ENCODE measurements around the gene DNM2.

The DNM2 gene

DNA sequence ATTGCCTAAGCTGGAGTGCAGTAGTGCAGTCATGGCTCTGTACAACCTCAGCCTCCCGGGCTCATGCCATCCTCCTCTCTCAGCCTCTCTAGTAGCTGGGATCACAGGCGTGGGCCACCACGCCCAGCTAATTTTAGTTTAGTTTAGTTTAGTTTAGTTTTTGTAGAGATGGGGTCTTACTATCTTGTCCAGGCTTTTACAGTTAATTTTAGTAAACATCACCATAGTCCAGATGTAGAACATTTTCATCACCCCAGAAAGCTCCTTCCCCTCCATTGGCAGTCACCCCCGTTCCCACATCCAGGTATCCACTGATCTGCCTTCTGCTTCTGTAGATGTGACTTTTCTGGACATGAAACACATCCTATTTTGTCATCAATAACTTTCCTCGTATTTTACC is 41.1 kb downstream of the DNM2 start:
- TF ChIP-seq, protein P1, sequence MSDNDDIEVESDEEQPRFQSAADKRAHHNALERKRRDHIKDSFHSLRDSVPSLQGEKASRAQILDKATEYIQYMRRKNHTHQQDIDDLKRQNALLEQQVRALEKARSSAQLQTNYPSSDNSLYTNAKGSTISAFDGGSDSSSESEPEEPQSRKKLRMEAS (IDR thresholded peaks at IDR 0.05; ENCODE audit: low read depth, low read length), result no peak
- no peak for TF ChIP-seq MYC (IDR thresholded peaks at IDR 0.05; ENCODE audit: low read depth, low read length)
- TF ChIP-seq, protein P2, sequence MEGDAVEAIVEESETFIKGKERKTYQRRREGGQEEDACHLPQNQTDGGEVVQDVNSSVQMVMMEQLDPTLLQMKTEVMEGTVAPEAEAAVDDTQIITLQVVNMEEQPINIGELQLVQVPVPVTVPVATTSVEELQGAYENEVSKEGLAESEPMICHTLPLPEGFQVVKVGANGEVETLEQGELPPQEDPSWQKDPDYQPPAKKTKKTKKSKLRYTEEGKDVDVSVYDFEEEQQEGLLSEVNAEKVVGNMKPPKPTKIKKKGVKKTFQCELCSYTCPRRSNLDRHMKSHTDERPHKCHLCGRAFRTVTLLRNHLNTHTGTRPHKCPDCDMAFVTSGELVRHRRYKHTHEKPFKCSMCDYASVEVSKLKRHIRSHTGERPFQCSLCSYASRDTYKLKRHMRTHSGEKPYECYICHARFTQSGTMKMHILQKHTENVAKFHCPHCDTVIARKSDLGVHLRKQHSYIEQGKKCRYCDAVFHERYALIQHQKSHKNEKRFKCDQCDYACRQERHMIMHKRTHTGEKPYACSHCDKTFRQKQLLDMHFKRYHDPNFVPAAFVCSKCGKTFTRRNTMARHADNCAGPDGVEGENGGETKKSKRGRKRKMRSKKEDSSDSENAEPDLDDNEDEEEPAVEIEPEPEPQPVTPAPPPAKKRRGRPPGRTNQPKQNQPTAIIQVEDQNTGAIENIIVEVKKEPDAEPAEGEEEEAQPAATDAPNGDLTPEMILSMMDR (IDR thresholded peaks at IDR 0.05; ENCODE audit: low read depth, low read length), result no peak
- TF ChIP-seq POLR2A (IDR thresholded peaks at IDR 0.05; ENCODE audit: extremely low read depth, insufficient read length), result no peak
- H3K4me3 ChIP-seq (ENCODE audit: low read depth, low read length), result peak overlapping the region; percentile 6
- DNase-seq (ENCODE audit: low read depth), result no peak

DNA sequence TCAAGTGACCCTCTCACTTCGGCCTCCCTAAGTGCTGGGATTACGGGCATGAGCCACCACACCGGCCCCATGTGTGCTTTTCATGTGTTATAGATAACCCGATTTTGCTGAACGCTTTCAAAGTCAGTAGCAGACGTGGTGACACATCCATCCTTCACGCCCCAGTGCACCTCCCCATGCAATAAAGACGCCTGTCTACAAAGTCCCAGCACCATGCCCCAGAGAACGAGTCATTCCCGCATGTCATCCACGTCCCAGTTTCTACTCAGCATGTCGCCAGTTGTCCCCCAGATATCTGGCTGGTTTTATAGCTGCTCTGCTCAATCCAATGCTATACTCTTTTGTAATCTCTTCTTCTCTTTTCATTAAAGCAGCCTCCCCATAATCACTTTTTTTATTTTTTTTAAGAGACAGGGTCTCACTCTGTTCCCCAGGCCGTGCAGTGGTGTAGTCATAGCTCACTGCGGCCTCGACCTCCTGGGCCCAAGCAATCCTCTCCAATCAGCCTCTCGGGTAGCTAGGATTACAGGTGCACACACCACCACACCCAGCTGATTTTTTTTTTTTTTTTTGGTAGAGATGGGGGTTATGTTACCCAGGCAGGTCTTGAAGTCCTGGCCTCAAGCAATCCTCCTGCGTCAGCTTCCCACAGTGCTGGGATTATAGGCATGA is 42.5 kb downstream of the DNM2 start:
- DNase-seq (ENCODE audit: low read depth), result peak; percentile 68
- TF ChIP-seq POLR2A (IDR thresholded peaks at IDR 0.05; ENCODE audit: extremely low read depth, insufficient read length), result no peak
- TF ChIP-seq, protein P1 (IDR thresholded peaks at IDR 0.05; ENCODE audit: low read depth, low read length), result no peak
- TF ChIP-seq MYC (IDR thresholded peaks at IDR 0.05; ENCODE audit: low read depth, low read length), result no peak; the same call in 1 of the 2 replicates
- TF ChIP-seq, protein P2 (IDR thresholded peaks at IDR 0.05; ENCODE audit: low read depth, low read length), result no peak
- H3K4me3 ChIP-seq (ENCODE audit: low read depth, low read length), result peak overlapping the region; percentile 32

DNA sequence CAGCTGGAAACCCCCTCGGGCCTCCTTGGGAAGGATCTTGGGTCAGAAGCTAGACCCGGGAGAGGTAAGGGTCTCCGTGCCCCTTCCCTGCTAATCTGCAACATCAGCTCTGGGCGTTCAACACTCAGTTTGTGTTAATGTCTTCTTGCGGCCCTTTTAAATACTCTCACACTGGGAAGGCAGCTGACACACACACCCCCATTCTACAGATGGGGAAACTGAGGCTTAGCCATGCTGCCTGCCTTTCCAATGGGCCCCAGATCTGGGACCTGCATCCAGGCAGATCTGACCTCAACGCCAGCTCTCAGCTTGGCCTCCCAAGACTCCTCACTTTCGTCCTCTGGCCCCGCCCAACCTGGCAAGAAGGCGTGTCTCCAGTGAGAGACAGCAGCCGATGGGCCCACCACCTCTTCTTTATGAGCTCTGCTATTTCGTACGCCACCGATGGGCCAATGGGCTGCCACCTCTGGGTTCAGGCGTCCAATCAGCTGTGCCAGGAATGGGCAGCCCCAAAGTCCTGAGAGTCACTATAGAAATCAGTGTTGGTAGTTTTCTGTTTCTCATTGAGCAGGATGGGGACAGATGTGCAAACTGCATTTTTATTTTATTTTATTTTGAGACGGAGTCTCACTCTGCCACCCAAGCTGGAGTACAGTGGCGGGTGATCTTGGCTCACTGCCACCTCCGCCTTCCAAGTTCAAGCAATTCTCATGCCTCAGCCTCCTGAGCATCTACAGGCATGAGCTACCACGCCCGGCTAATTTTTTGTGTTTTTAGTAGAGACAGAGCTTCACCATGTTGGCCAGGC is 43.8 kb downstream of the DNM2 start:
- TF ChIP-seq POLR2A (IDR thresholded peaks at IDR 0.05; ENCODE audit: extremely low read depth, insufficient read length) (no peak), MYC (IDR thresholded peaks at IDR 0.05; ENCODE audit: low read depth, low read length) (no peak)
- TF ChIP-seq, protein P2 (IDR thresholded peaks at IDR 0.05; ENCODE audit: low read depth, low read length), result no peak
- TF ChIP-seq, protein P1 (IDR thresholded peaks at IDR 0.05; ENCODE audit: low read depth, low read length), result no peak
- no peak overlapping the region for H3K4me3 ChIP-seq (ENCODE audit: low read depth, low read length)
- DNase-seq (ENCODE audit: low read depth), result no peak

DNA sequence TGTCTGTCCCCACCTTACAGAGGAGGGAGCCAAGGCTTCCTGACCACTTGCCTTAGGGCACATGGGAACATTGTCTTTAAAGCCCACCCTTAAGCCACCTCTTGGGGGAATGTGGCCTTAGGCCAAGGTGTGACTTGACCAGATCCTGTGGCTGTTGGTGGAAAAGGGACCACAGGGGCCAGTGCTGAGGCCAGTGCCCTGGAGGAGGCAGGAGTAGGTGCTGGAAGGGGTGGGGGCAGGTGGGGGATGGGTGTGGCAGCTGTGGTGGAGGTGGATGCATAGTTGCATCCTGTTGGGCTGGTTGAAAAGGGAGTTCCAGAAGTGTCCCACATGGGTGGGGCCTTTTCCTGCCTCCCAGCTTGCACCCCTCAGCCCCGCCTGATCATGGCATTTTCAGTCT is 44.8 kb downstream of the DNM2 start:
- no peak for DNase-seq (ENCODE audit: low read depth)
- H3K4me3 ChIP-seq (ENCODE audit: low read depth, low read length), result no peak overlapping the region
- no peak for TF ChIP-seq MYC (IDR thresholded peaks at IDR 0.05; ENCODE audit: low read depth, low read length)
- TF ChIP-seq, protein P2 (IDR thresholded peaks at IDR 0.05; ENCODE audit: low read depth, low read length), result no peak
- TF ChIP-seq, protein P1 (IDR thresholded peaks at IDR 0.05; ENCODE audit: low read depth, low read length), result no peak
- no peak for TF ChIP-seq POLR2A (IDR thresholded peaks at IDR 0.05; ENCODE audit: extremely low read depth, insufficient read length)

DNA sequence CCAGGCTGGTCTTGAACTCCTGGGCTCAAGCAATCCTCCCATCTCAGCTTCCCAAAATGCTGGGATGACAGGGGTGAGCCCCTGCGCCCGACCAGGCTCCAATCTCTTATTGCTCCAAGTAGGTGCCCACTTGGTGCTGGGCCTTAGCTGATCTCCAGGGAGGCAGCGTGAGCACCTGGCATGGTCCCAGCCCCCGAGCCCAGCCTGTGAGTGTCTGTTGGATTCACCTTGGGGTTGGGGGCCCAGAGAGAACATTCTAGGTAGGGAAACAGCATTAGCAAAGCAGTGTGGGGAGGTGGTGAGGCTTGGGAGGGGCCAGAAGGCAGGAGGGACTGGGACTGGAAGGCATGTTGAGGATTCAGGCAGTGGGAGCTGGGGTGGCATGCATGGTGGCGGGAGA is 45.5 kb downstream of the DNM2 start:
- no peak overlapping the region for H3K4me3 ChIP-seq (ENCODE audit: low read depth, low read length)
- DNase-seq (ENCODE audit: low read depth), result no peak
- TF ChIP-seq, protein P2 (IDR thresholded peaks at IDR 0.05; ENCODE audit: low read depth, low read length), result no peak
- TF ChIP-seq POLR2A (IDR thresholded peaks at IDR 0.05; ENCODE audit: extremely low read depth, insufficient read length), result no peak
- no peak for TF ChIP-seq MYC (IDR thresholded peaks at IDR 0.05; ENCODE audit: low read depth, low read length)
- TF ChIP-seq, protein P1 (IDR thresholded peaks at IDR 0.05; ENCODE audit: low read depth, low read length), result no peak
